KMS-11 (cell line): Measurements from ENCODE around the gene AGPAT3.

Experiments used
- H2AFZ ChIP-seq: fragments of 200-600 bp; sonication (generic); 2 replicates; pipeline ENCODE4 v1.6.1; 2016; ENCODE audit warnings: antibody characterized with exemption, mixed run types, low read depth
- H3K27ac ChIP-seq: fragments of 200-600 bp; sonication (generic); 2 replicates; pipeline ENCODE4 v1.6.1; 2016; ENCODE audit warnings: mild to moderate bottlenecking, mixed run types
- H3K27me3 ChIP-seq: fragments of 200-600 bp; sonication (generic); 2 replicates; pipeline ENCODE4 v1.6.1; 2017; ENCODE audit warnings: mild to moderate bottlenecking, low read depth, mixed run types, moderate library complexity; ENCODE audit not compliant: insufficient read depth
- H3K36me3 ChIP-seq: fragments of 200-600 bp; sonication (generic); 2 replicates; pipeline ENCODE4 v1.6.1; 2017; ENCODE audit warnings: mild to moderate bottlenecking, mixed run types; ENCODE audit not compliant: insufficient read depth
- H3K4me1 ChIP-seq: fragments of 200-600 bp; sonication (generic); 2 replicates; pipeline ENCODE4 v1.6.1; 2016; ENCODE audit warnings: mild to moderate bottlenecking, low read depth, mixed run types; ENCODE audit not compliant: poor library complexity, severe bottlenecking
- H3K4me2 ChIP-seq: fragments of 200-600 bp; sonication (generic); 2 replicates; pipeline ENCODE4 v1.7.0; 2016; ENCODE audit warnings: mild to moderate bottlenecking, mixed run types
- H3K4me3 ChIP-seq: fragments of 200-600 bp; sonication (generic); IDR thresholded peaks from 2 replicates; pipeline ENCODE4 v1.6.1; 2017; ENCODE audit warnings: low read depth, low read length, mixed read lengths; ENCODE audit not compliant: insufficient read depth
- H3K79me2 ChIP-seq: fragments of 200-600 bp; sonication (generic); 2 replicates; pipeline ENCODE4 v1.6.1; 2016; ENCODE audit warnings: low read depth, mixed run types; ENCODE audit not compliant: insufficient read depth
- H3K9ac ChIP-seq: fragments of 200-600 bp; sonication (generic); 2 replicates; pipeline ENCODE4 v1.6.1; 2016; ENCODE audit warnings: mild to moderate bottlenecking, mixed run types
- H4K20me1 ChIP-seq: fragments of 200-600 bp; sonication (generic); 2 replicates; pipeline ENCODE4 v1.6.1; 2016; ENCODE audit warnings: mild to moderate bottlenecking, mixed run types; ENCODE audit not compliant: insufficient read depth
- TF ChIP-seq, protein P1 (sequence below): fragments of 200-600 bp; sonication (generic); conservative IDR thresholded peaks from 2 replicates; pipeline ENCODE4 v1.6.1; 2017; ENCODE audit warnings: low read depth, mild to moderate bottlenecking, antibody characterized with exemption, low read length, moderate library complexity, mixed read lengths

Gene AGPAT3

DNA sequence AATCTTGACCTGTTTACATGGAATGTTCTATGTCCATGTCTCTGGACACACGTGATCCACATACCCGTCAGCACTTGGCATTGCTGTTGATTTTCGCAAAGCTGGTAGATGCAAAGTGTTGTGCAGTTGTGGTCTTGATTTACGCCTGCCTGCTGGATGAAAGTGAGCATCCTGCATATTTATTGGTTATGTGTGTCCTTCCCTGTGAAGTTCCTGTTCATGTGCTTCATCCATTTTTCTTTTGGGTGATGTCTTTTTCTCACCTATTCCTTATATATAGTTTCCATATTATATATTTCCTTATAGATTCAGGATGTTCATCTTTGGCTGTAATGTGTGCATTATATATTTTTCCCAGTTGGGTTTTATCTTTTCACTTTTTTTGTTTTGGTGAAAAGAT lies 6.5 kb downstream of the AGPAT3 start:
- no peak overlapping the region for H3K27ac ChIP-seq
- H2AFZ ChIP-seq = no peak overlapping the region
- no peak overlapping the region for H3K9ac ChIP-seq
- no peaks in the 10 kb centered on the region; the same call in 1 of the 2 replicates for H3K36me3 ChIP-seq
- H4K20me1 ChIP-seq = no peaks in the 10 kb centered on the region
- H3K27me3 ChIP-seq = no peaks in the 10 kb centered on the region
- no peak overlapping the region for H3K4me3 ChIP-seq
- H3K4me1 ChIP-seq = peaks cover 23% of the 10 kb centered on the region
- peaks cover 85% of the 10 kb centered on the region for H3K79me2 ChIP-seq
- no peak overlapping the region for H3K4me2 ChIP-seq
- TF ChIP-seq, protein P1, sequence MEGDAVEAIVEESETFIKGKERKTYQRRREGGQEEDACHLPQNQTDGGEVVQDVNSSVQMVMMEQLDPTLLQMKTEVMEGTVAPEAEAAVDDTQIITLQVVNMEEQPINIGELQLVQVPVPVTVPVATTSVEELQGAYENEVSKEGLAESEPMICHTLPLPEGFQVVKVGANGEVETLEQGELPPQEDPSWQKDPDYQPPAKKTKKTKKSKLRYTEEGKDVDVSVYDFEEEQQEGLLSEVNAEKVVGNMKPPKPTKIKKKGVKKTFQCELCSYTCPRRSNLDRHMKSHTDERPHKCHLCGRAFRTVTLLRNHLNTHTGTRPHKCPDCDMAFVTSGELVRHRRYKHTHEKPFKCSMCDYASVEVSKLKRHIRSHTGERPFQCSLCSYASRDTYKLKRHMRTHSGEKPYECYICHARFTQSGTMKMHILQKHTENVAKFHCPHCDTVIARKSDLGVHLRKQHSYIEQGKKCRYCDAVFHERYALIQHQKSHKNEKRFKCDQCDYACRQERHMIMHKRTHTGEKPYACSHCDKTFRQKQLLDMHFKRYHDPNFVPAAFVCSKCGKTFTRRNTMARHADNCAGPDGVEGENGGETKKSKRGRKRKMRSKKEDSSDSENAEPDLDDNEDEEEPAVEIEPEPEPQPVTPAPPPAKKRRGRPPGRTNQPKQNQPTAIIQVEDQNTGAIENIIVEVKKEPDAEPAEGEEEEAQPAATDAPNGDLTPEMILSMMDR = no peak

DNA sequence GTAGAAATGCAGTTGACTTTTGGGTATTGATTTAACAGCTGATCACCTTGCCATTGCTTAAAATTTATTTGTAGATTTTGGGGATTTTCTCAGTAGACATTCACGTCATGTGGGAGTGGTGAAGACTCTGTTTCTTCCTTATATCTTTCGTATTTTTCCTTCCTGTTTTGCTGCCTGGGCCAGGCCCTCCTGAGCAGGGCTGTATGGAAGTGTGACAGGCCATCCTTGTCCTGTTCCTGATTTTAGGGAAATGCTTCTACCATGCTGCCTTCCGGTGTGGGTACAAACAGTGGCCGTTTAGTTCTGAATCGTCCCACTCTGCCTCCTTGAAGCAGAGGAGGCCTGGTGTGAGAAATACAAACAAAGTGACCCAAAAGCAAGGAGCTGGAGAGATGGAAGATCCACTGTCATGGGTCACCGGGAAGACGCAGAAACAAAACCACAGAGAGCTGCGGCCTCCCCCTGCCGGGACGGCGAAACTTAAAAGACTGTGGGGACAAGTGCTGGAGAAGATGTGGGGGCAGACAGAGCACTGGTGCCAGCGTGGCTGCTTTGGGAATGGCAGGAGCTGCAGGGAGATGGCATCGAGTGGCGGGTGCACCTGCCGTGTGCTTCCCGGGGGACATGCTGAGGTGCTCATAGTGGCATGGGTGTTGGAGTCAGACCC lies 7.6 kb downstream of the AGPAT3 start:
- Histone ChIP-seq H3K27ac (no peak overlapping the region), H3K27me3 (no peaks in the 10 kb centered on the region), H3K4me3 (no peak overlapping the region), H3K4me1 (peaks cover 16% of the 10 kb centered on the region), H3K4me2 (no peak overlapping the region), H2AFZ (no peak overlapping the region), H4K20me1 (no peaks in the 10 kb centered on the region), H3K36me3 (no peaks in the 10 kb centered on the region; the same call in 1 of the 2 replicates), H3K79me2 (peaks cover 84% of the 10 kb centered on the region), H3K9ac (no peak overlapping the region)
- TF ChIP-seq, protein P1 = no peak

DNA sequence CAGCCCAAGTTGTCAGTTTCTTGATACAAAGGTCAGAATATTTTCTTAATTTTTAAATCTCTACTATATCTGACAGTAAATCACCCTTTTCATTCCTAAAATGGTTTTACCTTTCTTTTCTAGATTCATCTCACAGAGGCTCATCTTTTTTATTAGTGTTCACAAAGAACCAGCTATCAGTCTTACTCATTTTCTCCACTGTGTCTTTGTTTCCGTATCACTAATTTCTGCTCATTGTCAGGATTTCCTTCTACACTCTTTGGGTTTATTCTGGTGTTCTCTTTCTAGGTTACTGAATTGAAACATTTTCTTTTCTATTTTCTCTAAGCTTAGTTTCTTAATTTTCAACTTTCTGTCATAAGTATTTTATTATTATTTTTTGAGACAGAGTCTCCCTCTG lies 8.7 kb downstream of the AGPAT3 start:
- Histone ChIP-seq H3K4me2 (no peak overlapping the region), H2AFZ (no peak overlapping the region), H3K9ac (no peak overlapping the region), H3K27ac (no peak overlapping the region), H4K20me1 (no peaks in the 10 kb centered on the region), H3K4me3 (no peak overlapping the region), H3K4me1 (peaks cover 7% of the 10 kb centered on the region), H3K79me2 (peaks cover 80% of the 10 kb centered on the region), H3K36me3 (no peaks in the 10 kb centered on the region; the same call in 1 of the 2 replicates), H3K27me3 (no peaks in the 10 kb centered on the region)
- TF ChIP-seq, protein P1 = no peak

DNA sequence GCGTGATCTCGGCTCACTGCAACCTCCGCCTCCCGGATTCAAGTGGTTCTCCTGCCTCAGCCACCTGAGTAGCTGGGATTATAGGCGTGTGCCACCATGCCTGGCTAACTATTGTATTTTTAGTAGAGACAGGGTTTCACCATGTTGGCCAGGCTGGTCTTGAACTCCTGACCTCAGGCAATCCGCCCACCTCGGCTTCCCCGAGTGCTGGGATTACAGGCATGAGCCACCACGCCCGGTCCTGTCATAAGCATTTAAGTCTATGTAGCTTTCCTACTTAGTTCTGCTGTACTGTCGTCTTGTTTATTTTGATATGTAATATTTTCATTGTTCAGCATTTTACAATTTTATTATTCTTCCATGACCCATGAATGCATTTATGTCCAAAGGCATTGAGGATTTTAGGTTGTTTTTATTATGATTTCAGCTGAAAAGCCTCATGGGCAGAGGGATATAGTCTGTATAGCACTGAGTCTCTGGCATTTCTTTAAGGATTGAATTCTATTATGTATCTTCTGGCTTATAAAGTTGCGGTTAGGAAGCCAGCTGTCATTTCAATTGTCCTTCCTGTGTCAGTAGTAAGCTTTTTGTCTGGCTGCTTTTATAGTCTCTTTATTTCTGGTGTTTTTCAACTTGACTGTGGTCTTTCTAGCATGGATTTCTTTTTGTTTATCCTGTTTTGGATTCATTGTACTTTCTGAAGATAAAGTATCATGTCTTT lies 9.2 kb downstream of the AGPAT3 start:
- 0 out of 2 replicates have a peak, but pooled peaks cover under 1% of the 10 kb centered on the region for H4K20me1 ChIP-seq
- no peak overlapping the region for H2AFZ ChIP-seq
- no peak overlapping the region for H3K27ac ChIP-seq
- no peaks in the 10 kb centered on the region; the same call in 1 of the 2 replicates for H3K36me3 ChIP-seq
- H3K4me1 ChIP-seq = peaks cover 3% of the 10 kb centered on the region
- H3K27me3 ChIP-seq = no peaks in the 10 kb centered on the region
- H3K9ac ChIP-seq = no peak overlapping the region
- no peak overlapping the region for H3K4me3 ChIP-seq
- H3K4me2 ChIP-seq = no peak overlapping the region
- peaks cover 80% of the 10 kb centered on the region for H3K79me2 ChIP-seq
- TF ChIP-seq, protein P1 = no peak
